GM12878 (cell line): ENCODE results near the gene SNRNP35.

Experiments
- CTCF ChIP-seq, 3 experiments: IDR thresholded peaks in 2 of 3; conservative IDR thresholded peaks in 1 of 3; 2 replicates each; pipeline ENCODE4 v1.5.1; 2011; ENCODE audit warnings: low read depth in 3 of 3, low read length in 3 of 3, mild to moderate bottlenecking in 3 of 3, control low read depth in 2 of 3, moderate library complexity in 2 of 3, inconsistent platforms in 1 of 3, mixed read lengths in 1 of 3; ENCODE audit not compliant: control insufficient read depth in 2 of 3, insufficient read depth in 1 of 3; ENCODE audit errors: extremely low read depth in 1 of 3
- MXI1 ChIP-seq: fragments of 150-350 bp; IDR thresholded peaks from 2 replicates; pipeline ENCODE4 v1.6.1; 2011; ENCODE audit warnings: low read depth, mild to moderate bottlenecking, inconsistent platforms, low read length, improper control_type of control experiment
- RAD21 ChIP-seq: IDR thresholded peaks from 2 replicates; pipeline ENCODE4 v1.6.1; 2011; ENCODE audit warnings: mild to moderate bottlenecking, low read depth, low read length, moderate library complexity; ENCODE audit not compliant: insufficient read depth
- RCOR1 ChIP-seq: conservative IDR thresholded peaks from 2 replicates; pipeline ENCODE4 v1.6.1; 2012; ENCODE audit warnings: low read depth, low read length, improper control_type of control experiment
- SMAD5 ChIP-seq: IDR thresholded peaks from 2 replicates; pipeline ENCODE4 v1.6.1; 2016; ENCODE audit warnings: antibody characterized with exemption, low read depth
- SPI1 ChIP-seq: IDR thresholded peaks from 2 replicates; pipeline ENCODE4 v1.6.1; 2011; ENCODE audit warnings: low read depth, mild to moderate bottlenecking, low read length, moderate library complexity, borderline replicate concordance; ENCODE audit not compliant: insufficient read depth
- SUZ12 ChIP-seq: fragments of 200-600 bp; sonication (generic); IDR thresholded peaks from one replicate; pipeline ENCODE4 v1.6.1; 2018; ENCODE audit warnings: antibody characterized with exemption, mild to moderate bottlenecking; ENCODE audit not compliant: unreplicated experiment

- no peak for TF ChIP-seq MXI1
- no peak for TF ChIP-seq SUZ12
- no peak for TF ChIP-seq RAD21
- no peak for TF ChIP-seq SMAD5
- TF ChIP-seq CTCF (IDR thresholded peaks at IDR 0.05 in 2 of 3, conservative IDR thresholded peaks at IDR 0.05 in 1 of 3; ENCODE audit: control insufficient read depth in 2 of 3, extremely low read depth in 1 of 3, insufficient read depth in 1 of 3, low read depth in 3 of 3, low read length in 3 of 3) = no peak
- TF ChIP-seq SPI1 = no peak
- TF ChIP-seq RCOR1 = no peak
These were observed 25.8 kb downstream of the SNRNP35 start for GRCh38 chr12:123483602-123484248.
